Effector CD4-positive, alpha-beta T cell (primary cell): Measurements from ENCODE around the gene NEAT1.
"Not testable (repeated sequence)": the region's sequence is repeated elsewhere in the genome, so short reads cannot be mapped to it uniquely, and the experiment has no call there.

Experiments
- DNase-seq: peaks from one replicate; pipeline ENCODE4 v3.0.0-alpha.2; 2020

The NEAT1 gene

DNA sequence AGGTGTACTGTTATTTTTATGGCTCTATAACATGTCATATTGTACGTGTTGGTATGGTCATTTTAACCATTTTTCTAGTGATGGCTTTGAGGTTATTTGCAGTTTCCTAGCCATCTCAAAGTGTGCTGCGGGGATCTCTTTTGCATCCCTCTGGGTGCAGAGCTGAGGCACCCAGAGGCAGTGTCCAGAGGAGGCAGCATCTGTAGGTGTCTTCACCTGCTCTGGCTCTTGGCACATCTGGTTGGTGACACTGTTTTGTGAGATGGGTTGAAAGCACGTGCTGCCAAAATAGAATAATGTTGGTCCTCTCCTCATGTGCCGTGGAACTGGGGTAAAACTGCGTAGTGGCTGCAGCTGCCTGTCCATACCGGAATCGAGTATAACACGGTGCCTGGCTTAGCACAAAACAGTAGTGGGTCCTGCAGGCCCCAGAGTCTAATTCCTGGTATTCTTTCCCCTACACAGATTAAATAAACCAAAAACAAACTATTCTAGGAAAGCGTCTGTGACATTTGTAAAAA is 12.9 kb downstream of the NEAT1 start:
- no peak for DNase-seq

DNA sequence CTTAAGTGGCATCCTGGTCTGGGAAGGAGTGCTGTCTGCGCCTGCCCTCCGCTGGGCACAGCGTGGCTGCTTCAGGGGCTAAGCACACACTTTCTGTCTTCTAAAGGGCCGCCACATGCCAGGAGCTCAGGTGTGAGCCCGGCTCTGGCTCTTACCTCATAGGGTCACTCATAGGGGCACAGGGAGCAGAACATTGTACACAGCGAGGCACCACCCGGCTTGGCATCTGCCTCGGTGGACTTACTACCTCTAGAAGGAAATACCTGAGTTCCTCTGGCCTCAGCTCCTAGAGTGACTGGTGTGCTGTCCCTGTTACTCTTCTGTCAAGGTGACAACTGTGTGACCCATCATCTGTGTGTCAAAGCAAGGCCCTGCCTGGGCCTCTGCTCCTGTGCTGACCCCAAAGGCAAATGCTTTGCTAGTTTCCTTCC is 13.4 kb downstream of the NEAT1 start:
- no peak for DNase-seq

DNA sequence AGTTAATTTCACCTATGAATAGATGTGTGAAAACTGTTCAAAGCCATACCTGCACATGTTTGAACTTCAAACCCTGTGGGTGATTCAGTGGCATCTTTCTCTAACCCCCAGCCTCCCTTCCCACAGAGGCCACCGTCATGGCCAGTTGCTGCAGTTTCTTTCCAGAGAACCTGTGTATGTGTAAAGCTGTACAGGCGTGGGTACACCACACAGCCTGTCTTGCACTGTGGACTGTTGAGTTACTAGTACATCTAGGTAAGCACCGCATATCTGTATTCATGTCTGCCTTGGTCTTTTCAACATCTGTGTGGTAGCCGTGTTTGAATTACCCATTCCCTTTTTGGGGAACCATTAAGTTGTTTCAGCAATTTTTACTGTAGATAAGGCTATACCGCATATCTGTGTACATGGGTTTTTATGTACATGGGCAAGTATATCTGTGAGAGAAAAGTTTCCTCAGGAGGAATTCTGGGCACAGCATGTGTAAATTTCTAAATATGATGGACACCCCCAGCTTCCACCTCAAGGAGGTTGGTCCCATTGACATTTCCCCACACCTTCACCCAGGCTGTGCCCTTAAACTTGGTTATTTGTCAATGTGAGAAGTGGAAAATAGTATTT is 13.9 kb downstream of the NEAT1 start:
- no peak for DNase-seq

DNA sequence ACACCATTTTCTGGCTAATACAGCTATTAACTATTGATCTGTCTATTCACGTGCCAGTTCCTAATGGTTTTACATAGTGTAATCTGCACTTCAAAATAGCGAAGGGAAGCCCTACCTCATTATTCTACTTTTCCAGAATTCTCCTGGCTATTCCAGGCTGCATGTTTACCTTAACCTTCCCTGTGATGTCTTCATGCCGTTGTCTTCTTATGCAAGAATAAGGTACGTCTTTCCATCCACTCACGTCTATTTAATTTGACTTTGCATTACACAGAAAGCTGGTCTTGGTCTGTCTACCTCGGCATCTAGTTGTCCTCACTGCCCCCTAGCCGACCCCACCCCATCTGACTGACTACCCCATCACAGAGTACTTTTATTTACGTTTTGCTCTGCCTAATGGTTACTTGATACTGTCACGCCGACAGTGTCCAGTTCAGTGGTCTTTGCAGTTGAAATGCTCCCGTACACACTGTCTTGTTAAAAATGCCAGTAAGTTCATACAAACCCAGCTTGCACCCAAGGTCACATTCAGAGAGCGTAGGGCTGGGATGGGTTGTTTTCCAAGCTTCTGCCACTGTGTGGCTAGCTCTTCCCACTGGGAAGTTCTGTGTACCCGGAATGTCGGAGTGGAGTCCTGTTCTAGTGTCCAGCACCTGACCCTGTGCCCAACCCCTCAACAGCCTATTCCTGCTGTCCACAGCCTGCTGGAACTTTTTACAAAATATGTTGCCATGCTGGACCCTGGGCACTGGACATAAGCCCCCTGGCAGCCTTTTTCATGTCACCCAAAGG is 15.0 kb downstream of the NEAT1 start:
- no peak for DNase-seq

DNA sequence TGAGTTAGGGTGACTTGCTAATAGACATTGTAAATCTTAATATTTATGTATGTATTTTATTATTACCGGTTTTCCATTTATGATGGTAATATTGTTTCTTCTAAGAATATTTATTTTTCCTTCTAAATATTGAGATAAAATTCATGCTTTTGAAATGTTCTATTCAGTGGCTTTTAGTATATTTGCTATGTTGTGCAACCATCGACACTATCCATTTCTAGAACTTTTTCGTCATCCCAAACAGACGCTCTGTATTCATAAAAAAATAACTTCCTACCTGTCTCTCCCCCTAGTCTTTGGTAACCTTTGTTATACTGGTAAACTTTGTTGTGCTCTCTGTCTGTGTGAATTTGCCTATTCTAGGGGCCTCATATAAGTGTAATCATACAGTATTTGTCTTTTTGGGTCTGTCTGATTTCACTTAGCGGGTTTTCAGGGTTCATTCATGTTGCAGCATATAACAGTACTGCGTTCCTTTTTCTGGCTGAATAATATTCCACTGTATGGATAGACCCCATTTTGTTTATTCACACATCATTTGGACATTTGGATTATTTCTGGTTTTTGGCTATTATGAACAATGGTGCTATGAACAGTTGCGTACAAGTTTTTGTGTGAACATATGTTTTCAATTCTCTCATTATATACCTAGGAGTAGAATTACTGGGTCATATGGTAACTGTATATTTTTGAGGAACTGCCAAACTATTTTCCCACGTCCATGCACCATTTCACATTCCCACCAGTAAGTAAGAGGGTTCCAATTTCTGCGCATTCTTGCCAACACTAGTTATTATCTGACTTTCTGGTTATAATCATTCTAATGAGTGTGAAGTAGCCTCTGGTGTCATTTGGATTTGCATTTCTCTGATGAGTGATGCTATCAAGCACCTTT is 15.9 kb downstream of the NEAT1 start:
- DNase-seq: no peak

DNA sequence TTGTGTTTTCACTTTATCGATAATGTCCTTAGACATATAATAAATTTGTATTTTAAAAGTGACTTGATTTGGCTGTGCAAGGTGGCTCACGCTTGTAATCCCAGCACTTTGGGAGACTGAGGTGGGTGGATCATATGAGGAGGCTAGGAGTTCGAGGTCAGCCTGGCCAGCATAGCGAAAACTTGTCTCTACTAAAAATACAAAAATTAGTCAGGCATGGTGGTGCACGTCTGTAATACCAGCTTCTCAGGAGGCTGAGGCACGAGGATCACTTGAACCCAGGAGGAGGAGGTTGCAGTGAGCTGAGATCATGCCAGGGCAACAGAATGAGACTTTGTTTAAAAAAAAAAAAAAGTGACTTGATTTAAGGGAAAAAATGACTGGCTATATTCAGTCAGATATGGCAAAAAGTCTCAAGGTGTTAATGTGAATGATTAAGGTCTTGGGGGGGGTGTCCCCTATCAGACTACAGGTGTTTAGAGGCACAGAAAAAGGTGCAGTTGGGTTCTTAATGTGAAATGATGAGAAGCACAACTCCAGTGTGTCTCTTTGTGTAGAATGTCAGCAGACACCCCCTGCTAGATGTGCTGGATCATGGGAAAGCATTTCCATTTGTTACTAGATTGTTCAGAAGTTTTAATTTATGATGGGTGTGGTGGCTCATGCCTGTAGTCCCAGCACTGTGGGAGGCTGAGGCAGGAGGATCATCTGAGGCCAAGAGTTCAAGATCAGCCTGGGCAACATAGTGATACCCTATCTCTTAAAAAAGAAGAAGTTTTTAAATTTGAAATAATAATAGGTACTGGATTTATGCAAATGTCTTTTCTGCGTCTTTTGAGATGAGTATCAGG is 17.0 kb downstream of the NEAT1 start:
- DNase-seq: no peak

DNA sequence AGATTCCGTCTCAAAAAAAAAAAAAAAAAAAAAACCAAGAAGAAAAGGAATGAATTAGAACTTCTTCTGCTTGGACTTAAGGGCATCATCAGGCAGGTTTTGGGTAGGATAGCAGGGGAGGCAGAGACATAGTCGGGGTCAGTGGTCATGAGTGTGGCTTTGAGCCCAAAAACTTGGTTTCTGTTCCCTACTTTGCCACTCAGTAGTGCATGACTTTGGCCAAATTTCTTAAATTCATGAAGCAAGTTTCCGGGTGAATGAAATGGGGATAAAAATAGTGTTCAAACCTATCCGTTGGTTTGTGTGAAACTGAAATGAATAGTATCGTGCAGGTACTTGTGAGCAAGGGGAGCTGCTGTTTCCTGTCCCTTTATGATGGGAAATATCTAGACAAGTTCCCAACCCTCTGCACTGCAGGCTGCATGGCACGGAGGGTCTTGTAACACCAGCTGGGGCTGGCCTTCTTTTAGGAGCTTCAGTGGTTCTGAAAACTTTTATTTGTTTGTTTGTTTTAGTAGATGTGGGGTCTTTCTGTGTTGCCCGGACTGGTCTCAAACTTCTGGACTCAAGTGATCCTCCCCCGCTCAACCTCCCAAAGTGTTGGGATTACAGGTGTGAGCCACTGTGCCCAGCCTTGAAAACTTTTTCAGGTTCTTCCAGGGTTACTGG is 18.4 kb downstream of the NEAT1 start:
- DNase-seq: no peak

DNA sequence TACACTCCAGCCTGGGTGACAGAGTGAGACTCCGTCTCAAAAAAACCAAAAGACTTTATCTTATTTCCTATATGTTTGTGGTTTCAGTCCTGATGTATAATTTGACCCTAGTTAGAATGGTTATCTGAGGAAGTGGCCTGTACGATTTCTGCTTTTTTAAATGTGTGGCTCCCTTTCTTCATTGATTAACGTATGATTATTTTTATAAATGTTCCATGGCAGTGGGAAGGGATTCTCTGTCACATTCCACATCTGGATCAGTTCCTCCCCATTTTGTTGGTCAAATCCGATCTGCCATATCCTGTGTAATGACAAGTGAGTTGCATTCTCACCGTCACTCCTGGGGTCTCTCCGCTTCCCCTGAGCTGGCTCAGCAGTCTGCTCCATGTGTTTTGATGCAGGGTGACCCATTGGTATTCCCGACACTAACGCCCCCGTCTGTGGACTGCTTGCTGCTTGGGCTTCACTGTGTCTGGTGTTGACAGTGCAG is 20.3 kb downstream of the NEAT1 start:
- no peak for DNase-seq

DNA sequence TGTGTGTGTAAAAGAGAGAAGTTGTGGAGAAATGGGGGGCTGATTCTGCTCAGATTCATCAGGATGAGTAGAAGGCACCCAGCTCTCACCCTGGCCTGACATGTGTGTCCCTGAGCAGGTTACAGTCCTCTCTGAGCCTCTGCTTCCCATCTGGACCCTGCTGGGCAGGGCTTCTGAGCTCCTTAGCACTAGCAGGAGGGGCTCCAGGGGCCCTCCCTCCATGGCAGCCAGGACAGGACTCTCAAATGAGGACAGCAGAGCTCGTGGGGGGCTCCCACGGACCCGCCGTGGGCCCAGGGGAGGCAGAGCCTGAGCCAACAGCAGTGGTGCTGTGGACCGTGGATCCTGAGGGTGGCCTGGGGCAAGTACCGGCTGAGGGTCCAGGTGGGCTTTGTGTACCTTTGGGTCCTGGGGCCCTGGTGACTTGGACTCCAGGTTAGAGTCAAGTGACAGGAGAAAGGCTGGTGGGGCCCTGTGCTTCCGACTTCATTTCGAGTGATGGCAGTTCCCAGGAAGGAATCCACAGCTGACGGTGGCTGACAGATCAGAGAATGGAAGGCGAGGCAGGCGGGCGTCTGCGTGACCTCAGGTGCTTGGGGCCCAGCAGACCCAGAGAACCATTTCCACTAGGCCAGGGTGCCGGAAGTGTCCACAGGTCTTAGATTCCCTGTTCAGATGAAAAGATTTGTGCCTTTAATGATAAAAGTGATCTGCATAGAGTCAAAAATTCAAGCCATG is 21.9 kb downstream of the NEAT1 start:
- DNase-seq: no peak

DNA sequence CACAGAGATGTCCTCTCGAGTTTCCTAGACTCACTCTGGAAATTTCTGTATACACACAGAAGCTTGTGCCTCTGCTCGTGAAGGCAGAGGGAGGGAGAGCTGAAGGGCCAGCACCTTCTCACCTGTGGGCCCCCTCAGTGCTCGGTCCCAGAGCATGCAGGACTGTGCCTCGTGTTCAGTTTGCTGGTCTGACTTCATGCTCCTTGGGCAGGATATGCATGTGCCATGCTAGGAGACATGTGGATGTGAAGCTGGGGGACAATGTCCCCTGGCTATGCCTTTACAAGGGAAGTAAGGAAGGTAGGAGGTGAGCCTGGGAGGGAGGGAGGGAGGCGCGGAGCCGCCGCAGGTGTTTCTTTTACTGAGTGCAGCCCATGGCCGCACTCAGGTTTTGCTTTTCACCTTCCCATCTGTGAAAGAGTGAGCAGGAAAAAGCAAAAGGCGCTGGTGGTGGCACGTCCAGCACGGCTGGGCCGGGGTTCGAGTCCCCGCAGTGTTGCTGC is 22.6 kb downstream of the NEAT1 start:
- DNase-seq: no peak

DNA sequence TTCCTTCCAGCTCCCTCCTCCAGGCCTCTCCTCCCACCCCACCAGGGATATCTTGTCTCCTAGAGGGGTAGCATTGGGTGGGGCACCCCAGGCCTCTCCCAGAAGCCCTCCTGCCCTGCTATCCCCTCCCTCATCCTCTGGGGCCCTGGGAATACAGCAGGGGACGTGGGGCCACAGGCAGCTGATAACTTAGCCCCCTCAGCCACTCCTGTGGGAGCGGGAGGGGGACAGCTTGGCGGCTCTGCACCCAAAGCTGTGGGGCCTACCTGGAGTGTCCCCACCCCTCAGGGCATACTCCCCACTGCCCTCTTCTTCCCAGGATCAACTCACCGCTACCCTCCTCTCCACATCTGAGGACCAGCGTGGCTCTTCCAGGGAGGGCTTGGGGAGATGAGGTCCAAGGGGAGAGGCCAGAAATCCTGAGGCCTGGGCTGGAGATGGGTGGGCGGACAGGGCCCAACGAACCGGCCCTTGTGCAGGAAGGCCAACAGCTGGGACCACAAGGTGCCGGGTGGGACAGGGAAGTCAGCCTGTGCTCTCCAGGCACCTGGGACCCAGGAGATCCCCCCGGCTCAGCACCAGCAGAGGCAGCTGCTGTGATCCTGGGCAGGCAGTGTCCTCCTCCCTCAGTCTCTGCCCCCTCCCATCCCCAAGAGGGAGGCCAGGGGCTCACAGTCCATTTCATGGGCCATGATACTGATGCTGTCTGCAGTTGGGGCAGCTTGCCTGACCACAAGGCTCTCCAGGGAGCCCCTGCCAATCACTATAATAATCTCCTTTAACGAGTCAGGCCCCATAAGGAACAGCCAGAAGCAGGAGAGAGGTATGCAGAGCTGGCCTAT is 23.2 kb downstream of the NEAT1 start:
- no peak for DNase-seq

DNA sequence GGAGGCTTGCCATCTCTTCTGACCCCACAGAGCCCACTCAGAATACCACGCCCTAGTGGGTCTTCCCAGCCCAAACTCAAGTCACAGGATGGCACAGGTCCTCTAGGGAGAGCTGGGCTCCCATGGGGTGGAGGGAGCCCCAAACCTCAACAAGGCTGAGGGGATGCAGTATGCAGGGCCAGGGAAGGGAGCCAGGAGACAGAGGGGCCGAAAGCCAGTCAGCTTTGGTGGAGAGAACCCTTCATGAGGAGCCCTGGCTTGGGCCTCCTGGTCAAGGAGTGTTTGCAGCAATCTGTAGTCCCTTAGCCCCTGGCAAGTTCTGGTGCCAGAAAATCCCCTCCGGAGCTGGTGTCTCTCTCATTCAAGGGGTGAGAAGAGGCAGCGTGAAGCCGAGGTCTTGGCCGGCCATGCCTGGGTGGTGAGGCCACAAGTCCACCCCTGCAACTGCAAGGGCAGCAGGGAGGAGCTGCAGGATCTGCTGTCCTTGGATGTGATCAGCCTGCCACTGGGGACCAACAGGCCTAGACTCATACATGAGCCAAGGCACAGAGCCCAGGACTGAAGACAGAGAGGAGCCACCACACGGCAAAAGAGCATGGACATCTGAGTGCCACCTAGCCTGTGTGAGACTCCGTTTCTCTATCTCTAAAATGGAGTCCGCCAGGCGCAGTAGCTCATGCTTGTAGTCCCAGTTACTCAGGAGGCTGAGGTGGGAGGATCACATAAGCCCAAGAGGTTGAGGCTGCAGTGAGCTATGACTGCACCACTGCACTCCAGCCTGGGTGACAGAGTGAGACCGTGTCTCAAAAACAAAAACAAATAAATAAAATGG is 24.1 kb downstream of the NEAT1 start:
- DNase-seq: no peak

DNA sequence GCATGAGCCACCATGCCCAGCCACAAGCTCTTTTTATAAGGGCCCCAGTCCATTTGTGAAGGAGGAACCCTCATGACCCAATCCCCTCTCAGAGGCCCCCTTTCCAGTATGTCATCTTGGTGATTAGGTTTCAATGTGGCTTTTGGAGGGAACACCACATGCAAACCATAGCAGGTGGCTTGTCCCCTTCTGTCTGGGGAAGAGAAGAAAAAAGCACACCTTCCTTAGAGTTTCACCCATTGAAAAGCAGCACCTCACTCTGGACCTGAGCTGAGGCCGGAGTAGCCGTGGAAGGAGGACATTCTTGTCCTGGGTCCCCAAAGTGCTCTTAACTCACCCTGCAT is 25.4 kb downstream of the NEAT1 start:
- DNase-seq: no peak

DNA sequence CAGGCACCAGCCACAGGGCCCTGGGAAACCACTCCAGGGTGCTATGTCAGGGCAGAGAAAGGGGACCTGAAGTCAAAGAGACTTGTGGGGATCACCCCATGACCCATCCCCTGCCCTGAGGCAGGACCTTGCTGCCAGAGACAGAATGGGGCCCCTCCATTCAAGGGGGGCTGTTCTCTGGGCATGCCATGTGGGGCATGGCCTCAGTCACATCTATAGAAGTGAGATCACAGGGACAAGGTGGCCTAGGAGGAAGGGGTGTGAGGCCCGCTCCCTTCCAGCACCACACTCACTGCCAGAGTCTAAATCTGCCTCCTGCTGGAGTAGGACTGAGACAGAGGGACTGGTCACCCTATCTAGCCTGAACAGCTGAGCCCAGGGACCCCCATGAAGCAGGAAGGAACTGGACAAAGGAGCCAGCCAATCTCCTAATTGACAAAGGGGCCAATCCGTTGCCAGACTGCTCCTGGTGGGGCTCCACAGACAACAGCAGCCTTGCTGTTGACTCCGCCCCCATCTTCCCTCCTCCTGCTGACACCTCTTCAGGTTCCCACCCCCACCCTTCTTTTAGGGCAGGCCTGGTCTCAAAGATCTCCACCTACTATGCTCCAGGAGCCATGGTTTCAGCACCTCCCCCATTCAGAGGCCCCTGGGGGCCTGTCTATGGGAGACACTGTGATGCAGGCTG is 26.0 kb downstream of the NEAT1 start:
- no peak for DNase-seq

DNA sequence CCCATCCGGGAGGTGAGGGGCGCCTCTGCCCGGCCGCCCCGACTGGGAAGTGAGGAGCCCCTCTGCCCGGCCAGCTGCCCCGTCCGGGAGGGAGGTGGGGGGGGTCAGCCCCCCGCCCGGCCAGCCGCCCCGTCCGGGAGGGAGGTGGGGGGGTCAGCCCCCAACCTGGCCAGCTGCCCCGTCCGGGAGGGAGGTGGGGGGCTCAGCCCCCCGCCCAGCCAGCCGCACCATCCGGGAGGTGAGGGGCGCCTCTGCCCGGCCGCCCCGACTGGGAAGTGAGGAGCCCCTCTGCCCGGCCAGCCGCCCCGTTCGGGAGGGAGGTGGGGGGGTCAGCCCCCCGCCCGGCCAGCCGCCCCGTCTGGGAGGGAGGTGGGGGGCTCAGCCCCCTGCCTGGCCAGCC is 28.7 kb downstream of the NEAT1 start:
- not testable (repeated sequence) for DNase-seq

DNA sequence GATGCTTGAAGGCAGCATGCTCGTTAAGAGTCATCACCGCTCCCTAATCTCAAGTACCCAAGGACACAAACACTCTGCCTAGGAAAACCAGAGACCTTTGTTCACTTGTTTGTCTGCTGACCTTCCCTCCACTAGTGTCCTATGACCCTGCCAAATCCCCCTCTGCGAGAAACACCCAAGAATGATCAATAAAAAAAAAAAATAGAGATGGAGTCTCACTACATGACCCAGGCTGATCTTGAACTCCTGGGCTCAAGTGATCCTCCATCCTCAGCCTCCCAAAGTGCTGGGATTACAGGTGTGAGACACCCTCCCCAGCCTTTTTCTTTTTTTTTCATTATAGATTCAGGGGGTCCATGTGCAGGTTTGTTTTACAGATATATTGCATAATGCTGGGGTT is 29.7 kb downstream of the NEAT1 start:
- DNase-seq: not testable (repeated sequence)

DNA sequence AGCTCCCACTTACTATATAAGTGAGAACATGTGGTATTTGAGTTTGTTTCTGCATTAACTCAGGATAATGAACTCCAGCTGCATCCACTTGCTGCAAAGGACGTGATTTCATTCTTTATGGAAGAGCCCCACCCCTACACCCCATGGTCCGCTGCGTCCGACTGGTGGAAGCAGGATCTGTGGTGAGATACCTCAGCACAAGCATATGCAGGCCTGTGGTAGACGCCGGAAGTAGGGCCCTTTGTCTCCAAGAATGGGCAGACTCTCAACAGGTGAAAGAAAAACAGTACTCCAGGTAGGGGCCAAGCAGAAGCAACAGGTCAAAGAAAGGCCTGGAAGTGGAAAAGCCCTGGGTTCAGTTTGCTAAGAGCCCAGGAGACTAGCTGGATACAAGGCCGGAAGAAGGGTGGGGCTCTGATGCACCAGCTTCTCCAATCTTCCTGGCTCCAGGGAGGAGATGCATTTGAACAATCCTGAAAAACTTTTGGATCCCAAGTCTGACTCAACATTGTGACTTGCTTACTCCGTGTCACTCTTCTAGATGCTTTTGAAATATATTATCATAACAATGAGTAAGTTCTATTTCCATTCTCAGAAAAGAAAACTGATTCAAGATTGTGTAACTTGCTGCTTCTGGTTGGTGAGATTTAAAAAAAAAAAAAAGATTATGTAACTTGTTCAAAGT is 30.4 kb downstream of the NEAT1 start:
- no peak for DNase-seq

DNA sequence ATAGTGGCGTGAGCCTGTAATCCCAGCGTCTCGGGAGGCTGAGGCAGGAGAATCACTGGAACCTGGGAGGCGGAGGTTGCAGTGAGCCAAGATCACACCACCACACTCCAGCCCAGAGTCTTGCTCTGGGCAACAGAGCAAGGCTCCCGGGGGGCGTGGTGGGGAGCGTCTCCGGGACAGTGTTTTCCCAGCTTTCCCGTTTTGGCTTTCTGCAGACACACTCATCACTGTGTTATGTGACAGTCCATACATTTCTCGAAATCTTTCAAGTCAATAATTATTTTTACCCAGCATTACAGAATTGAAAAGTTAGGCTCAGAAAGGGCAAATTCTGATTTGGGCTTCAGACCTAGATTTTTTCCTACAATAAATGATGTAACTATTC is 31.7 kb downstream of the NEAT1 start:
- no peak for DNase-seq
